Measurements from ENCODE around the gene SYCE1L.
"Not testable (repeated sequence)": the region's sequence is repeated elsewhere in the genome, so short reads cannot be mapped to it uniquely, and the experiment has no call there.

SYCE1L gene

GRCh38 chr16:77206533-77206932 is 7.3 kb downstream of the SYCE1L start:
- no peak for DNase-seq

GRCh38 chr16:77207030-77207429 is 7.8 kb downstream of the SYCE1L start:
- no peak for DNase-seq

GRCh38 chr16:77208382-77208781 is 9.2 kb downstream of the SYCE1L start:
- no peak for DNase-seq

GRCh38 chr16:77211880-77212740 is 12.9 kb downstream of the SYCE1L start:
- DNase-seq: peak; percentile 72

GRCh38 chr16:77212741-77213541 is 13.7 kb downstream of the SYCE1L start:
- peak; percentile 73 for DNase-seq

- DNase-seq: no peak
Observed at GRCh38 chr16:77213542-77214106, 14.4 kb downstream of the SYCE1L start.

GRCh38 chr16:77214411-77215138 is 15.4 kb downstream of the SYCE1L start:
- DNase-seq: no peak

- no peak for DNase-seq
Observed at GRCh38 chr16:77219437-77219836, 20.2 kb downstream of the SYCE1L start.

GRCh38 chr16:77220427-77220826 is 21.2 kb downstream of the SYCE1L start:
- DNase-seq: no peak

GRCh38 chr16:77221482-77221881 is 22.3 kb downstream of the SYCE1L start:
- DNase-seq: no peak

- DNase-seq: peak; percentile 47
Observed at GRCh38 chr16:77223184-77223583, 24.0 kb downstream of the SYCE1L start.

GRCh38 chr16:77225182-77225581 is 26.0 kb downstream of the SYCE1L start:
- no peak for DNase-seq

- no peak for DNase-seq
Observed at GRCh38 chr16:77227745-77228144, 28.5 kb downstream of the SYCE1L start.

- no peak for DNase-seq
Observed at GRCh38 chr16:77231047-77231446, 31.8 kb downstream of the SYCE1L start.

- no peak for DNase-seq
Observed at GRCh38 chr16:77233799-77234519, 34.8 kb downstream of the SYCE1L start.

- no peak for DNase-seq
Observed at GRCh38 chr16:77234611-77235010, 35.4 kb downstream of the SYCE1L start.

- peak; percentile 92 for DNase-seq
Observed at GRCh38 chr16:77236063-77236511, 36.9 kb downstream of the SYCE1L start.

GRCh38 chr16:77238593-77238992 is 39.4 kb downstream of the SYCE1L start:
- DNase-seq: no peak

- not testable (repeated sequence) for DNase-seq
Observed at GRCh38 chr16:77242471-77242870, 43.3 kb downstream of the SYCE1L start.

GRCh38 chr16:77246150-77246549 is 46.9 kb downstream of the SYCE1L start:
- no peak for DNase-seq

- DNase-seq: no peak
Observed at GRCh38 chr16:77250400-77250799, 51.2 kb downstream of the SYCE1L start.
